C4-2B (cell line): ENCODE data around the gene POTEJ.
"Not testable (repeated sequence)": the region's sequence is repeated elsewhere in the genome, so short reads cannot be mapped to it uniquely, and the experiment has no call there.

ENCODE experiments used
- ZFX ChIP-seq: fragments of 450-650 bp; IDR thresholded peaks from 2 replicates; pipeline ENCODE4 v1.6.1; 2017
- TF ChIP-seq, protein P1 (sequence below): fragments of 450-650 bp; conservative IDR thresholded peaks from 2 replicates; pipeline ENCODE4 v1.5.1; 2017; ENCODE audit warnings: mild to moderate bottlenecking

DNA sequence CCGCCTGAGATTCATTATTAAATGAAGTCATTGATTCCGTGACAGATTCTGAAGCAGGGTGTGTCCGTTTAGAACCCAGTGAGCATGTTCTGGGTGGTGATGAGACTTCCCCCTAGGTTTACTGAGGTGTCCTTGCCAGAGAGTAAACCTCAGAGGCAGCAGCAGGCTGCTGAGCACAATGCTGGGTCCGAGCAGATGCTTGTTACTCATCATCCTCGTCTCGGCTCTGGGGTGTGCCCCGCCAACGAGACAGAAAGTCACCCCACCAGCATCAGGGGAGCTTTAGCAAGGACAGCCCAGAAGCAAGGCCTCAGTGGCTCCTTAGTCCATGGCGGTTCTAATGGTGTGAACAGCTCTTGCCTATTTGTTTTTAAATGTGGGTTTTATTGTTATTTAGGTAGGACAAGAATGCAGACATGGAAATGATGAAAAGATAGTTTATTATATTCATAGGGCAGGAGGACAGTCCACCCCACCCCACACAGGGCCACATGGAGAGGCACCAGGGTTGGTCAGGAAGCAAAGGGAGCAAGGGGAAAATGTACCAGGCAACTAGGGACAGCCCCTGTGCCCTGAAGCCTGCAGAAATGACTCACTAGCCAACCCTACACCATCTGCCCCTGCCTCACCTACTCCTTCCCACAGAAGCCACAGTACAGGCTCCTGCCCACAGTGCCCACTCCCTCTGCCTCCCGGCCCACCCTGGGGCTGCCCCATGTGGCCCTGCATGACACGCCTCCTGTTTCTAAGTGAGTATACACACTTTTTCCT is 22.4 kb upstream of the POTEJ start:
- TF ChIP-seq, protein P1, sequence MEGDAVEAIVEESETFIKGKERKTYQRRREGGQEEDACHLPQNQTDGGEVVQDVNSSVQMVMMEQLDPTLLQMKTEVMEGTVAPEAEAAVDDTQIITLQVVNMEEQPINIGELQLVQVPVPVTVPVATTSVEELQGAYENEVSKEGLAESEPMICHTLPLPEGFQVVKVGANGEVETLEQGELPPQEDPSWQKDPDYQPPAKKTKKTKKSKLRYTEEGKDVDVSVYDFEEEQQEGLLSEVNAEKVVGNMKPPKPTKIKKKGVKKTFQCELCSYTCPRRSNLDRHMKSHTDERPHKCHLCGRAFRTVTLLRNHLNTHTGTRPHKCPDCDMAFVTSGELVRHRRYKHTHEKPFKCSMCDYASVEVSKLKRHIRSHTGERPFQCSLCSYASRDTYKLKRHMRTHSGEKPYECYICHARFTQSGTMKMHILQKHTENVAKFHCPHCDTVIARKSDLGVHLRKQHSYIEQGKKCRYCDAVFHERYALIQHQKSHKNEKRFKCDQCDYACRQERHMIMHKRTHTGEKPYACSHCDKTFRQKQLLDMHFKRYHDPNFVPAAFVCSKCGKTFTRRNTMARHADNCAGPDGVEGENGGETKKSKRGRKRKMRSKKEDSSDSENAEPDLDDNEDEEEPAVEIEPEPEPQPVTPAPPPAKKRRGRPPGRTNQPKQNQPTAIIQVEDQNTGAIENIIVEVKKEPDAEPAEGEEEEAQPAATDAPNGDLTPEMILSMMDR, result not testable (repeated sequence)
- TF ChIP-seq ZFX, result not testable (repeated sequence)
